Osteocyte (in vitro differentiated cells): ENCODE measurements around the gene TSPAN10. TPM values are rescaled to one million over a fixed set of nuclear protein-coding genes. Genes with fewer than 3 reads are reported as not detected.

Experiments used
- DNase-seq: peaks from one replicate; pipeline ENCODE4 v3.0.0; 2021; ENCODE audit warnings: mixed read lengths; ENCODE audit not compliant: unreplicated experiment; ENCODE audit errors: extremely low spot score
- H3K27ac Mint-ChIP-seq: one replicate; pipeline ENCODE4 v1.8.0; 2021; ENCODE audit warnings: mild to moderate bottlenecking, mixed read lengths; ENCODE audit not compliant: unreplicated experiment
- H3K27me3 Mint-ChIP-seq: one replicate; pipeline ENCODE4 v1.8.0; 2021; ENCODE audit warnings: mixed read lengths; ENCODE audit not compliant: unreplicated experiment
- H3K36me3 Mint-ChIP-seq: one replicate; pipeline ENCODE4 v1.8.0; 2021; ENCODE audit warnings: mixed read lengths; ENCODE audit not compliant: unreplicated experiment
- H3K4me1 Mint-ChIP-seq: one replicate; pipeline ENCODE4 v1.8.0; 2021; ENCODE audit warnings: mixed read lengths; ENCODE audit not compliant: unreplicated experiment
- H3K4me3 Mint-ChIP-seq: one replicate; pipeline ENCODE4 v1.8.0; 2021; ENCODE audit warnings: mild to moderate bottlenecking, moderate library complexity, mixed read lengths; ENCODE audit not compliant: unreplicated experiment
- H3K9me3 Mint-ChIP-seq: one replicate; pipeline ENCODE4 v1.8.0; 2021; ENCODE audit warnings: mixed read lengths; ENCODE audit not compliant: unreplicated experiment
- microRNA-seq: library from miRNA; unstranded; fragments of <30 nt; microRNA quantifications from one replicate; pipeline ENCODE4 v1.1.0, GENCODE V29; 2020; ENCODE audit not compliant: unreplicated experiment
- total RNA-seq: library from RNA; stranded (reverse); gene quantifications from 2 replicates; pipeline ENCODE4 v1.2.1, GENCODE V29; 2021
- TF ChIP-seq, protein P1 (sequence below): fragments of 200-600 bp; sonication (generic); IDR thresholded peaks from 2 replicates; pipeline ENCODE4 v1.5.0; 2021; ENCODE audit warnings: antibody characterized with exemption, mild to moderate bottlenecking, moderate library complexity

Gene TSPAN10
- total RNA-seq, 1 donor from 2014 or later: 1.6 TPM

DNA sequence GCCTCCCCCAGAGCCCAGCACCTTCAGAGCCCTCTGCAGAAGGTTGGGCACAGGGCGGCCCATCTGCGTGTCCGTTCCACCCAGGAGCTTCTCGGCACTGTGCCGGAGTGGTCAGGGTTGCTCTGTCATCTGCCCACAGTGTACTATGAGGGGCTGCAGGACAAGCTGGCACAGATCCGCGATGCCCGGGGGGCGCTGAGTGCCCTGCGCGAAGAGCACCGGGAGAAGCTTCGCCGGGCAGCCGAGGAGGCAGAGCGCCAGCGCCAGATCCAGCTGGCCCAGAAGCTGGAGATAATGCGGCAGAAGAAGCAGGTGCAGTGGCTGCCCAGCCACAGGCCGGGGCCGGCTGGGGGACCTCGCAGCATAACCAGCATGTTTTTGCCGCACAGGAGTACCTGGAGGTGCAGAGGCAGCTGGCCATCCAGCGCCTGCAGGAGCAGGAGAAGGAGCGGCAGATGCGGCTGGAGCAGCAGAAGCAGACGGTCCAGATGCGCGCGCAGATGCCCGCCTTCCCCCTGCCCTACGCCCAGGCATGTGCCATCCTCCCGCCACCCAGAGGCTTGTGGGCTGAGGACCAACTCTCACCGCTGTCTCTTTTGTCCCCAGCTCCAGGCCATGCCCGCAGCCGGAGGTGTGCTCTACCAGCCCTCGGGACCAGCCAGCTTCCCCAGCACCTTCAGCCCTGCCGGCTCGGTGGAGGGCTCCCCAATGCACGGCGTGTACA lies 59.4 kb downstream of the TSPAN10 start:
- H3K4me3 Mint-ChIP-seq: no peak overlapping the region
- H3K27me3 Mint-ChIP-seq: no peaks in the 10 kb centered on the region
- no peak overlapping the region for H3K27ac Mint-ChIP-seq
- peaks cover 8% of the 10 kb centered on the region for H3K4me1 Mint-ChIP-seq
- TF ChIP-seq, protein P1, sequence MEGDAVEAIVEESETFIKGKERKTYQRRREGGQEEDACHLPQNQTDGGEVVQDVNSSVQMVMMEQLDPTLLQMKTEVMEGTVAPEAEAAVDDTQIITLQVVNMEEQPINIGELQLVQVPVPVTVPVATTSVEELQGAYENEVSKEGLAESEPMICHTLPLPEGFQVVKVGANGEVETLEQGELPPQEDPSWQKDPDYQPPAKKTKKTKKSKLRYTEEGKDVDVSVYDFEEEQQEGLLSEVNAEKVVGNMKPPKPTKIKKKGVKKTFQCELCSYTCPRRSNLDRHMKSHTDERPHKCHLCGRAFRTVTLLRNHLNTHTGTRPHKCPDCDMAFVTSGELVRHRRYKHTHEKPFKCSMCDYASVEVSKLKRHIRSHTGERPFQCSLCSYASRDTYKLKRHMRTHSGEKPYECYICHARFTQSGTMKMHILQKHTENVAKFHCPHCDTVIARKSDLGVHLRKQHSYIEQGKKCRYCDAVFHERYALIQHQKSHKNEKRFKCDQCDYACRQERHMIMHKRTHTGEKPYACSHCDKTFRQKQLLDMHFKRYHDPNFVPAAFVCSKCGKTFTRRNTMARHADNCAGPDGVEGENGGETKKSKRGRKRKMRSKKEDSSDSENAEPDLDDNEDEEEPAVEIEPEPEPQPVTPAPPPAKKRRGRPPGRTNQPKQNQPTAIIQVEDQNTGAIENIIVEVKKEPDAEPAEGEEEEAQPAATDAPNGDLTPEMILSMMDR: no peak
- DNase-seq: no peak
- no peaks in the 10 kb centered on the region for H3K9me3 Mint-ChIP-seq
- H3K36me3 Mint-ChIP-seq: peaks cover 11% of the 10 kb centered on the region

DNA sequence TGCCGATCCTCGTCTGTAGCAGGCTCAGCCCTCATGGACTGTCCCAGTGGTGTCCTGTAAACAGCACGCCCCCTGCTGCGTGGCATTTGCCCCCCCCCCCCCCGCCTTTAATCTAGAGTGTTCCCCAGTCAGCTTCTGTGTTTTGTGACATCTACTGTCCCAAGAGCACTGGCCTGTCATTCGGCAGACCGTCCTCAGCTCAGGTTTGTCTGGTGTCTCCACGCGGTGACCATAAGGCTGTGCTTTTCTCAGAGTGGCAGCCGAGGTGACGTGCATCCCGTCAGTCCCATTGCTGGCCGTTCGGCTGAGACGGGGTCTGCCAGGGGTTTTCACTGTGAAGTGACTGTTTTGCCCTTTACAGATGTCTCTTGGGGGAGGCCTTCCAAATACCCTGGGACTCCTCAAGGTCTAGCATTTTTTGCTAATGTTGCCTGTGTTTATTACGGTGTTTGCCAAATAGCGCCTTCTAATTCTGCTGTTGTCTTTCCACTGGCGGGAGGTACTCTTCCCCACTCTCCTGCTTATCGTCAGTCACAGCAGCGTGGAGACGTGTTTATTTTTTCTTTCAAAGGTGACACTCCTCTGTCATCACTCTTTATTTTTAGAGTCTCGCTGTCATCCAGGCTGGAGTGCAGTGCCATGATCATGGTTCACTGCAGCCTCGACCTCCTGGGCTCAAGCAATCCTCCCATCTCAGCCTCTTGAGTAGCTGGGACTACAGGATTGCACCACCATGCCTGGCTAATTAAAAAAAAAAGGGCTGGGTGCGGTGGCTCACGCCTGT lies 60.5 kb downstream of the TSPAN10 start:
- H3K36me3 Mint-ChIP-seq: peaks cover 10% of the 10 kb centered on the region
- TF ChIP-seq, protein P1: no peak
- H3K4me3 Mint-ChIP-seq: no peak overlapping the region
- H3K27ac Mint-ChIP-seq: no peak overlapping the region
- peaks cover 19% of the 10 kb centered on the region for H3K4me1 Mint-ChIP-seq
- H3K27me3 Mint-ChIP-seq: no peaks in the 10 kb centered on the region
- DNase-seq: no peak
- H3K9me3 Mint-ChIP-seq: no peaks in the 10 kb centered on the region

Small RNA genes lying within 50 kb of the gene (microRNA-seq; reads per million reads assigned to microRNA genes)
- gene MIR6786: not detected

Other genes with a start within 250 kb of the TSPAN10 start
- gene BAHCC1, start 241.7 kb upstream of the TSPAN10 start, total RNA-seq: 55.7 and 57.0 TPM in 2 replicates
- gene ACTG1, start 124.4 kb upstream of the TSPAN10 start, total RNA-seq: 4,236 and 4,267 TPM in 2 replicates
- 3.0 and 3.7 TPM in 2 replicates for gene FSCN2, start 108.8 kb upstream of the TSPAN10 start, total RNA-seq
- gene FAAP100, start 84.8 kb upstream of the TSPAN10 start, total RNA-seq: 63.0 and 64.6 TPM in 2 replicates
- gene NPLOC4, start 84 bp upstream of the TSPAN10 start, total RNA-seq: 99.7 and 112 TPM in 2 replicates
- gene PDE6G, start 19.3 kb downstream of the TSPAN10 start, total RNA-seq: 0.83 and 0.84 TPM in 2 replicates
- gene OXLD1, start 29.4 kb downstream of the TSPAN10 start, total RNA-seq: 31.2 and 32.1 TPM in 2 replicates
- gene CCDC137, start 29.5 kb downstream of the TSPAN10 start, total RNA-seq: 13.6 and 14.9 TPM in 2 replicates
- 41.7 and 46.3 TPM in 2 replicates for gene ARL16, start 46.6 kb downstream of the TSPAN10 start, total RNA-seq
- 111 and 117 TPM in 2 replicates for gene HGS, start 46.8 kb downstream of the TSPAN10 start, total RNA-seq
- 47.9 and 51.1 TPM in 2 replicates for gene MRPL12, start 66.2 kb downstream of the TSPAN10 start, total RNA-seq
- gene SLC25A10, start 75.1 kb downstream of the TSPAN10 start, total RNA-seq: 8.0 and 9.5 TPM in 2 replicates
- not detected in 2 replicates for gene GCGR, start 167.0 kb downstream of the TSPAN10 start, total RNA-seq
- gene MCRIP1, start 196.1 kb downstream of the TSPAN10 start, total RNA-seq: 169 and 176 TPM in 2 replicates
- gene PPP1R27, start 197.9 kb downstream of the TSPAN10 start, total RNA-seq: 0.62 TPM in 1 of 2 replicates, not detected in the other
- gene P4HB, start 223.3 kb downstream of the TSPAN10 start, total RNA-seq: 792 and 837 TPM in 2 replicates
- gene ARHGDIA, start 234.1 kb downstream of the TSPAN10 start, total RNA-seq: 430 and 433 TPM in 2 replicates